Measurements from ENCODE around the gene CPTP.

The CPTP gene

DNA sequence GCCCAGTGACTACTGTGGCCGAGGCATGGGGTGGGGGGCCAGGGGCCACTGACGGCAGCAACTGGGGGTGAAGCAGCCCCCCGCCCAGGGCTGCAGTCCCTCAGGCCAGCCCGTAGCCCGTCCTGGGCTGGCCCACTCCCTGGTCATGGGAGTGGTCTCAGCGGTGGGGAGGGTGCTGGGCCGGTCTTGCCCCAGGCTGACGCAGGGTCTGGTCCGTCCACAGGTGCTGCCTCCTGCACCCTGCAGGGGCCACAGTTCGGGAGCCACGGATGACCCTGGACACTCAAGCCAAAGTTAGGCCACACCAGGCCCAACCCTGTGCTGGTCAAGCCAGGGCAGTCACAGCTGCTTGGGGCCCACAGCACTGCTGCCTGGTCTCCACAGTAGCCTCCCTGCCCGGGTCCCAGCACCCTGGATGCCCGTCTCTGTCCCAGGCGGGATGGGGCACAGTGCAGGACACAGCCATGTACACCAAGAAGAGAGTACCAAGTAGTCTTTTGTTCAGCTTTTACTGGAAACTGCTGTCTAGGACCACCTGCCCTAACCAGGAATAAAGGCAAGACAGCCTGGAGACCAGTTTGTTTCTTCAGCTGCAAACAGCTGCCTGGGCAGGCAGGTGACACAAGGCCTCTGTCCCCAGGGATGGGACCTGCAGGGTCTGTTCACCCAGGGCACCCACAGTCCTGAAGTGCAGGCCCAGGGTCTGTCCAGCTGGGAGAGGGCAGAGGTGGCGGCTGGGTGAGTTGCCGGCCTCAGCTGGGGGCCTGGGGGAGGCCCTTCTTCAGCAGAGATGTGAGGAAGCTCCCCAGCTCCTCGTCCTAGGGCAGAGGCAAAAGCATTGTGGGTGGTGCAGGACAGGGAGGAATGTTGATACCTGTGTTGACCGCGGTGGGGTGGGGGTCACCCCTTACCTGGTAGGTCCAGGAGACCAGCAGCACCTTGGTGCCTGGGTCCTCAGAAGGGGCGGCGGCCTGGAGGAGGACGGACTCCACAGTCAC lies 13.2 kb upstream of the CPTP start:
- Histone ChIP-seq H3K36me3 (peaks cover 66% of the 10 kb centered on the region), H3K4me3 (ENCODE audit: low read depth, low read length) (no peak overlapping the region), H3K4me1 (no peaks in the 10 kb centered on the region), H3K9me3 (no peaks in the 10 kb centered on the region), H3K27me3 (no peaks in the 10 kb centered on the region)
- DNase-seq: no peak
- TF ChIP-seq, protein P1, sequence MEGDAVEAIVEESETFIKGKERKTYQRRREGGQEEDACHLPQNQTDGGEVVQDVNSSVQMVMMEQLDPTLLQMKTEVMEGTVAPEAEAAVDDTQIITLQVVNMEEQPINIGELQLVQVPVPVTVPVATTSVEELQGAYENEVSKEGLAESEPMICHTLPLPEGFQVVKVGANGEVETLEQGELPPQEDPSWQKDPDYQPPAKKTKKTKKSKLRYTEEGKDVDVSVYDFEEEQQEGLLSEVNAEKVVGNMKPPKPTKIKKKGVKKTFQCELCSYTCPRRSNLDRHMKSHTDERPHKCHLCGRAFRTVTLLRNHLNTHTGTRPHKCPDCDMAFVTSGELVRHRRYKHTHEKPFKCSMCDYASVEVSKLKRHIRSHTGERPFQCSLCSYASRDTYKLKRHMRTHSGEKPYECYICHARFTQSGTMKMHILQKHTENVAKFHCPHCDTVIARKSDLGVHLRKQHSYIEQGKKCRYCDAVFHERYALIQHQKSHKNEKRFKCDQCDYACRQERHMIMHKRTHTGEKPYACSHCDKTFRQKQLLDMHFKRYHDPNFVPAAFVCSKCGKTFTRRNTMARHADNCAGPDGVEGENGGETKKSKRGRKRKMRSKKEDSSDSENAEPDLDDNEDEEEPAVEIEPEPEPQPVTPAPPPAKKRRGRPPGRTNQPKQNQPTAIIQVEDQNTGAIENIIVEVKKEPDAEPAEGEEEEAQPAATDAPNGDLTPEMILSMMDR (IDR thresholded peaks at IDR 0.05; ENCODE audit: low read depth, low read length): no peak

DNA sequence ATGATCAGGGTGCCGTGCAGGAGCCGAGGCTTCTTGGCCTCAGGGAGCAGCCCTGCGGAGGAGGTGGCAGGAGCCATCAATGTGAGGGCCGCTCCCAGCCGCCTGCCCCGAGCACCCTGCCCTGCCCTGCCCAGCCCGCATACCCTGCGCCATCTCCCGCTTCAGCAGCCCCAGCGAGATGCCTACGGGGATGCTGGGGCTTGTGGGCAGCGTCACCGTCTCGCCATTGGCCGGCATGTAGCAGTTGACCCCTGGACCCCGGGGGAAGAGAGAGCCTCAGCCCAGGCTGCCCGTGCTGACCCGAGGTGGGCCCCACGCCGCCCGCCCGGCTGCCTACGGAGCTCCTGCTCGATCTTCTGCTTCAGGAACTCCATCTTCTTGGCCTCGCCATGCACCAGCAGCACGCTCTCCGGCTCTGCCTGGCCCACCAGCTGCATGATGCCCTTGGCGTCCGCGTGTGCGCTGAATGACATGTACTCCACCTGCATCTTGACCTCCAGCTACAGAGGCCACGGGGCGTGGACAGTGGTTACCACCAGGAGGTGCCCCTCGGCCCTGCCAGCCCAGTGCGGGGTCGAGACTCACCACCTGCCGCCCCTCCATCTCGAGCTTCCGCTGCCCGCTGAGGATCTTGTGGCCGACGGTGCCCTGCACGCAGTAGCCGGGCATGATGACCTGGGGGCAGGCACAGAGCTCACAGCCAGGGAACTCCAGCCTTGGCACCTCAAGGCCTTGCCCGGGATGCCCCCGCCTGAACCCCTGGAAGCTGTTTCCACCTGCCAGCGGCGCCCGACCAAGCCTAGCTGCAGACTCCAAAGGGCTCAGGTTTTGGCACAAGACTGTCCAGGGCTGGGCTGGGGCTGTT lies 11.9 kb upstream of the CPTP start:
- no peak for DNase-seq
- peaks cover 68% of the 10 kb centered on the region for H3K36me3 ChIP-seq
- no peak overlapping the region for H3K4me3 ChIP-seq (ENCODE audit: low read depth, low read length)
- no peaks in the 10 kb centered on the region for H3K27me3 ChIP-seq
- no peaks in the 10 kb centered on the region for H3K4me1 ChIP-seq
- TF ChIP-seq, protein P1 (IDR thresholded peaks at IDR 0.05; ENCODE audit: low read depth, low read length): no peak
- no peaks in the 10 kb centered on the region for H3K9me3 ChIP-seq

DNA sequence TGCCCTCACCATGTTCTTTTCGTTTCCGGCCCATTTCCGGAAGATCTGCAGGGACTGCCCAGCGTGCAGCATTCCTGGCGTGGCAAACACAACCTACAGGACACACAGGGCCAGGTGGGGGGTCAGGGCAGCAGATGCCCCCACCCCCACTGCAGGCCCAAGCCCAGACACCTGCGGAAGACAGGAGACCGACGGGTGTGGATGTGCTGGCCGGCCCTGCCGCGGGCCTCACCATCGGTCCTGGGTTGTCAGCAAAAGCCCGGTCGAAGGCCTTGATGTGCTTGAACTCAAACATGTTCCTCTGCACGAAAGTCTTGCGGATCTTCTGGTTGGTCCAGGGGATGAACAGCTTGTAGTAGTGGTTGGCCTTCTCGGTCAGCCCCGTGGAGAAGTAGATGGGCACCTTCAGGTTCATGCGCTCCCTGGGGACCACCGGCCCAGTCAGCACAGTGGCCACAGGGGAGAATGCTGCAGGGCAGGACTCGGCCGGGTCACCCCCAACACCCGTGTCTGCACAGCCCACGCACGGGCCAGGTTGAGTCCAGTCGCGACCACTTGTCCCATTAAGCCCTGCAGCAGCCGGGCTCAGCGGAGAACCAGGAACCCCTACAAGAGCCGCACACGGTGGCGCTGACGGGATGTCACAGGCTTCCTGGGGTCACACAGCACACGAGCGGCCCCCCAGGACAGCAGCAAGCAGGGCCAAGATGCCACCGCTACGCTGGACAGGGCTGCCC lies 10.9 kb upstream of the CPTP start:
- H3K27me3 ChIP-seq: no peaks in the 10 kb centered on the region
- DNase-seq: no peak
- no peaks in the 10 kb centered on the region for H3K4me1 ChIP-seq
- no peaks in the 10 kb centered on the region for H3K9me3 ChIP-seq
- peaks cover 75% of the 10 kb centered on the region for H3K36me3 ChIP-seq
- no peak overlapping the region for H3K4me3 ChIP-seq (ENCODE audit: low read depth, low read length)
- TF ChIP-seq, protein P1 (IDR thresholded peaks at IDR 0.05; ENCODE audit: low read depth, low read length): no peak

DNA sequence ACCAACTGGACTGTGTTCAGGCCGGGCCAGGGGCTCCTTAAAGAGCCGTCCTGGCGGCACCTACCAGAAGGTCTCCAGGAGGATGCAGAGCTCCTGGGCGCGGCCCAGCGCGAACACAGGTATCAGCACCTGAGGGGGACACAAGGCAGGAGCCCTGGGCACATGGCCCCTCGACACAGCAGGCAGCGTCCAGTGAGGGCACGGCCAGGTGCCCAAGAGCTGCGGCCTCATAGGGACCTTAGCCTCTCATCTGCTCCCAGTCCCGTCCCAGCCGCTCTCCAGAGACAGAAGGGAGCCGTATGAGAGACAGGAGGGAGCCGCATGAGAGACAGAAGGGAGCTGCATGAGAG lies 10.4 kb upstream of the CPTP start:
- TF ChIP-seq, protein P1 (IDR thresholded peaks at IDR 0.05; ENCODE audit: low read depth, low read length): no peak
- H3K9me3 ChIP-seq: no peaks in the 10 kb centered on the region
- no peaks in the 10 kb centered on the region for H3K4me1 ChIP-seq
- no peak for DNase-seq
- H3K4me3 ChIP-seq (ENCODE audit: low read depth, low read length): no peak overlapping the region
- H3K36me3 ChIP-seq: peaks cover 81% of the 10 kb centered on the region
- H3K27me3 ChIP-seq: no peaks in the 10 kb centered on the region

DNA sequence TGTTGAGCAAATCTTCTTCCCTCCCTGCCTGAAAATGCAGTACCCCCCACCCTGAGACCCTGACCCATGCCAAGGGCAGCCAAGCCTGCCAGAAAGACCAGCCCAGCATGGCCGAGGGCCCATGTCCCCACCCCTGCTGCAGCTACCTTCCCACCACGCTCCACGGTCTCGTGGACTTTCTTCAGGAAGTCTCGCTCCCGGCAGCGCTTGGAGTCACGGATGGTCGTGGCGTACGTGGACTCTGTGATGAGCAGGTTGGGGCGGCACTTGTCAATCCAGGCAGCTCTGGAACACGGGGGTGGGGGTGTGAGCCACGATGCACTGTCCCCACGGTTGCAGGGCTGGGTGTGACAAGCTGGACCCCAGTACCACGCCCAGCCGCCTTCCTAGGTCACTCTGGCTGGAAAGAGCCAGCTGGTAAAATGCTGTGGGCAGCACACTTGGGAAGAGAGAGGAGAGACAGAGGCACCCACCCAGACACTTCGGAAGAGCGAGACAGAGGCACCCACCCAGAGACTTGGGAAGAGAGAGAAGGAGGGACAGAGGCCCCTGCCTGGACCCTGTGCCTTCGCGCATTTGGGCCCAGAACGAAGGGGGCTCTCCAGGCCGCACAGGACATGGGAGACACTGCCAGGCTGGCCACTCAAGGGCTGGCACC lies 9.8 kb upstream of the CPTP start:
- no peak for DNase-seq
- Histone ChIP-seq H3K4me1 (no peaks in the 10 kb centered on the region), H3K27me3 (no peaks in the 10 kb centered on the region), H3K36me3 (peaks cover 82% of the 10 kb centered on the region), H3K4me3 (ENCODE audit: low read depth, low read length) (no peak overlapping the region), H3K9me3 (no peaks in the 10 kb centered on the region)
- TF ChIP-seq, protein P1 (IDR thresholded peaks at IDR 0.05; ENCODE audit: low read depth, low read length): no peak

Data from BE2C (cell line).